H9 (cell line): ENCODE results near the gene SPTBN1. TPM values are rescaled to one million over a fixed set of nuclear protein-coding genes. Genes with fewer than 3 reads are reported as not detected.

Experiments used
- DNase-seq: peaks from one replicate; pipeline ENCODE4 v3.0.0-alpha.2; 2017
- H2AFZ ChIP-seq: one replicate; pipeline ENCODE4 v1.6.1; 2013; ENCODE audit warnings: mild to moderate bottlenecking, low read length, control low read depth, moderate library complexity
- H2AK5ac ChIP-seq: 2 replicates; pipeline ENCODE4 v1.6.1; 2013; ENCODE audit warnings: low read length, control low read depth, mixed read lengths; ENCODE audit not compliant: insufficient read length
- H2BK120ac ChIP-seq: one replicate; pipeline ENCODE4 v1.6.1; 2013; ENCODE audit warnings: low read depth, mild to moderate bottlenecking, low read length, control low read depth, inconsistent platforms; ENCODE audit not compliant: poor library complexity, severe bottlenecking
- H2BK12ac ChIP-seq: 2 replicates; pipeline ENCODE4 v1.6.1; 2013; ENCODE audit warnings: low read length, control low read depth, mixed read lengths, low read depth; ENCODE audit not compliant: insufficient read length
- H2BK15ac ChIP-seq: 2 replicates; pipeline ENCODE4 v1.6.1; 2013; ENCODE audit warnings: low read depth, low read length, control low read depth
- H2BK20ac ChIP-seq: one replicate; pipeline ENCODE4 v1.6.1; 2013; ENCODE audit warnings: low read depth, mild to moderate bottlenecking, low read length, control low read depth, inconsistent platforms; ENCODE audit not compliant: poor library complexity, severe bottlenecking
- H2BK5ac ChIP-seq: 2 replicates; pipeline ENCODE4 v1.6.1; 2013; ENCODE audit warnings: low read length, control low read depth, mixed read lengths; ENCODE audit not compliant: insufficient read length
- H3K14ac ChIP-seq: 2 replicates; pipeline ENCODE4 v1.6.1; 2013; ENCODE audit warnings: low read length, control low read depth; ENCODE audit not compliant: insufficient read depth
- H3K18ac ChIP-seq: 2 replicates; pipeline ENCODE4 v1.6.1; 2013; ENCODE audit warnings: low read depth, mild to moderate bottlenecking, mixed read lengths, low read length, control low read depth; ENCODE audit not compliant: insufficient read length
- H3K23ac ChIP-seq: 2 replicates; pipeline ENCODE4 v1.6.1; 2013; ENCODE audit warnings: low read length, control low read depth, mixed read lengths, low read depth; ENCODE audit not compliant: insufficient read length
- H3K23me2 ChIP-seq: 2 replicates; pipeline ENCODE4 v1.6.1; 2013; ENCODE audit warnings: low read depth, mild to moderate bottlenecking, mixed read lengths, low read length, control low read depth; ENCODE audit not compliant: insufficient read length, poor library complexity, severe bottlenecking
- H3K27ac ChIP-seq: 2 replicates; pipeline ENCODE4 v1.5.1; 2013; ENCODE audit warnings: low read length, control low read depth, mixed read lengths, low read depth; ENCODE audit not compliant: insufficient read length
- H3K27me3 ChIP-seq: 2 replicates; pipeline ENCODE4 v1.6.1; 2013; ENCODE audit warnings: low read length, control low read depth, inconsistent platforms; ENCODE audit not compliant: insufficient read depth
- H3K4ac ChIP-seq: 2 replicates; pipeline ENCODE4 v1.6.1; 2013; ENCODE audit warnings: low read depth, mild to moderate bottlenecking, control low read depth, inconsistent platforms, low read length, moderate library complexity
- H3K4me1 ChIP-seq: 2 replicates; pipeline ENCODE4 v1.6.1; 2013; ENCODE audit warnings: low read length, control low read depth, inconsistent platforms; ENCODE audit not compliant: insufficient read depth
- H3K4me2 ChIP-seq: 2 replicates; pipeline ENCODE4 v1.6.1; 2013; ENCODE audit warnings: low read length, control low read depth, mixed read lengths; ENCODE audit not compliant: insufficient read length, insufficient read depth
- H3K56ac ChIP-seq: 2 replicates; pipeline ENCODE4 v1.6.1; 2013; ENCODE audit warnings: low read depth, mild to moderate bottlenecking, mixed read lengths, low read length, control low read depth; ENCODE audit not compliant: insufficient read length
- H3K79me1 ChIP-seq: 2 replicates; pipeline ENCODE4 v1.6.1; 2013; ENCODE audit warnings: low read depth, mild to moderate bottlenecking, moderate library complexity, low read length, control low read depth, inconsistent platforms; ENCODE audit not compliant: insufficient read depth, poor library complexity, severe bottlenecking
- H3K79me2 ChIP-seq: 2 replicates; pipeline ENCODE4 v1.6.1; 2013; ENCODE audit warnings: low read length, control low read depth, inconsistent platforms; ENCODE audit not compliant: insufficient read depth
- H3K9ac ChIP-seq: 2 replicates; pipeline ENCODE4 v1.6.1; 2013; ENCODE audit warnings: low read length, control low read depth, mixed read lengths; ENCODE audit not compliant: insufficient read length; ENCODE audit errors: extremely low read depth
- H3K9me3 ChIP-seq: one replicate; pipeline ENCODE4 v1.6.1; 2013; ENCODE audit warnings: low read depth, low read length, inconsistent platforms; ENCODE audit not compliant: control insufficient read depth
- H3T11ph ChIP-seq: one replicate; pipeline ENCODE4 v1.6.1; 2013; ENCODE audit warnings: mild to moderate bottlenecking, low read length, control low read depth, inconsistent platforms
- H4K20me1 ChIP-seq: one replicate; pipeline ENCODE4 v1.6.1; 2013; ENCODE audit not compliant: control insufficient read depth, insufficient read length, insufficient read depth
- H4K5ac ChIP-seq: 2 replicates; pipeline ENCODE4 v1.6.1; 2013; ENCODE audit warnings: low read depth, mild to moderate bottlenecking, mixed read lengths, low read length, control low read depth; ENCODE audit not compliant: insufficient read length
- H4K8ac ChIP-seq: replicated peaks from 2 replicates; pipeline ENCODE4 v1.6.1; 2013; ENCODE audit warnings: low read length, control low read depth, mixed read lengths, low read depth; ENCODE audit not compliant: insufficient read length
- H4K91ac ChIP-seq: 2 replicates; pipeline ENCODE4 v1.6.1; 2013; ENCODE audit warnings: low read depth, mild to moderate bottlenecking, moderate library complexity, mixed read lengths, low read length, control low read depth; ENCODE audit not compliant: insufficient read length
- H3K27ac Mint-ChIP-seq, 3 experiments: 2 replicates in 2 of 3; 3 replicates in 1 of 3; pipeline ENCODE4 v1.8.0; 2020 to 2021; ENCODE audit warnings: mixed read lengths in 3 of 3, mild to moderate bottlenecking in 1 of 3, moderate library complexity in 1 of 3
- H3K27me3 Mint-ChIP-seq: 2 replicates; pipeline ENCODE4 v1.8.0; 2021; ENCODE audit warnings: low read depth, mild to moderate bottlenecking, moderate library complexity, mixed read lengths
- H3K36me3 Mint-ChIP-seq, 3 experiments: 2 replicates in 2 of 3; 3 replicates in 1 of 3; pipeline ENCODE4 v1.8.0; 2020 to 2021; ENCODE audit warnings: low read depth in 3 of 3, mixed read lengths in 3 of 3; ENCODE audit not compliant: insufficient read depth in 1 of 3
- H3K4me1 Mint-ChIP-seq, 2 experiments: 2 replicates each; pipeline ENCODE4 v1.8.0; 2020; ENCODE audit warnings: mixed read lengths in 2 of 2
- H3K4me3 Mint-ChIP-seq, 2 experiments: 2 replicates in 1 of 2; 3 replicates in 1 of 2; pipeline ENCODE4 v1.8.0; 2020 to 2021; ENCODE audit warnings: mild to moderate bottlenecking in 2 of 2, mixed read lengths in 2 of 2, moderate library complexity in 1 of 2
- H3K9me3 Mint-ChIP-seq, 2 experiments: 2 replicates in 1 of 2; 3 replicates in 1 of 2; pipeline ENCODE4 v1.8.0; 2020; ENCODE audit warnings: mild to moderate bottlenecking in 2 of 2, mixed read lengths in 2 of 2, moderate library complexity in 1 of 2
- WGBS: extraction: QIAGEN DNeasy Blood & Tissue Kit; methylation state at CpG from one replicate; pipeline ENCODE4 v1.1.7; 2013; ENCODE audit warnings: missing lambda C conversion rate, low lambda C conversion rate, mixed read lengths; ENCODE audit not compliant: insufficient read length; ENCODE audit errors: extremely low coverage; 5-methylcytosine and 5-hydroxymethylcytosine counted together
- total RNA-seq: library from RNA; stranded (reverse); gene quantifications from 2 replicates; pipeline ENCODE4 v1.2.1, GENCODE V29; 2021
- TF ChIP-seq, protein P1 (sequence below): fragments of 200-600 bp; sonication (generic); conservative IDR thresholded peaks from 3 replicates; pipeline ENCODE4 v1.8.0; 2021; ENCODE audit warnings: antibody characterized with exemption, mild to moderate bottlenecking

The SPTBN1 gene
- total RNA-seq, 1 experiment from 2014 or later: 164 TPM

GRCh38 chr2:54419855-54420523 is 36.1 kb upstream of the SPTBN1 start:
- no peak overlapping the region for H4K91ac ChIP-seq
- no peak overlapping the region for H4K8ac ChIP-seq
- H2BK12ac ChIP-seq: no peak overlapping the region
- no peaks in the 10 kb centered on the region for H3K9me3 ChIP-seq
- Mint-ChIP-seq H3K9me3 (peaks cover 0 to 6% of the 10 kb centered on the region in 2 experiments; a peak in 1 of 5 replicates), H3K4me3 (no peak overlapping the region), H3K27ac (no peak overlapping the region), H3K36me3 (peaks cover 0 to 1% (median 0%) of the 10 kb centered on the region in 3 experiments; a peak in 1 of 7 replicates), H3K27me3 (no peaks in the 10 kb centered on the region), H3K4me1 (peaks cover 6 to 12% of the 10 kb centered on the region in 2 experiments)
- no peak overlapping the region for H3K9ac ChIP-seq
- H2BK5ac ChIP-seq: no peak overlapping the region
- H3T11ph ChIP-seq: no peak overlapping the region
- WGBS: no CpG with 5 or more reads among the region's 9 CpGs
- no peaks in the 10 kb centered on the region for H4K20me1 ChIP-seq
- H3K4me2 ChIP-seq: no peak overlapping the region
- no peaks in the 10 kb centered on the region for H3K79me1 ChIP-seq
- H3K27me3 ChIP-seq: no peaks in the 10 kb centered on the region
- H3K14ac ChIP-seq: no peak overlapping the region
- TF ChIP-seq, protein P1, sequence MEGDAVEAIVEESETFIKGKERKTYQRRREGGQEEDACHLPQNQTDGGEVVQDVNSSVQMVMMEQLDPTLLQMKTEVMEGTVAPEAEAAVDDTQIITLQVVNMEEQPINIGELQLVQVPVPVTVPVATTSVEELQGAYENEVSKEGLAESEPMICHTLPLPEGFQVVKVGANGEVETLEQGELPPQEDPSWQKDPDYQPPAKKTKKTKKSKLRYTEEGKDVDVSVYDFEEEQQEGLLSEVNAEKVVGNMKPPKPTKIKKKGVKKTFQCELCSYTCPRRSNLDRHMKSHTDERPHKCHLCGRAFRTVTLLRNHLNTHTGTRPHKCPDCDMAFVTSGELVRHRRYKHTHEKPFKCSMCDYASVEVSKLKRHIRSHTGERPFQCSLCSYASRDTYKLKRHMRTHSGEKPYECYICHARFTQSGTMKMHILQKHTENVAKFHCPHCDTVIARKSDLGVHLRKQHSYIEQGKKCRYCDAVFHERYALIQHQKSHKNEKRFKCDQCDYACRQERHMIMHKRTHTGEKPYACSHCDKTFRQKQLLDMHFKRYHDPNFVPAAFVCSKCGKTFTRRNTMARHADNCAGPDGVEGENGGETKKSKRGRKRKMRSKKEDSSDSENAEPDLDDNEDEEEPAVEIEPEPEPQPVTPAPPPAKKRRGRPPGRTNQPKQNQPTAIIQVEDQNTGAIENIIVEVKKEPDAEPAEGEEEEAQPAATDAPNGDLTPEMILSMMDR: no peak
- H2BK120ac ChIP-seq: no peak overlapping the region
- no peak overlapping the region for H3K23ac ChIP-seq
- no peak overlapping the region for H4K5ac ChIP-seq
- H2AK5ac ChIP-seq: no peak overlapping the region
- H3K27ac ChIP-seq: no peak overlapping the region
- no peak overlapping the region for H2AFZ ChIP-seq
- no peak overlapping the region for H3K56ac ChIP-seq
- no peaks in the 10 kb centered on the region for H3K79me2 ChIP-seq
- H3K4ac ChIP-seq: no peak overlapping the region
- H2BK15ac ChIP-seq: no peak overlapping the region
- H3K4me1 ChIP-seq: peaks cover 3% of the 10 kb centered on the region; the same call in 1 of the 2 replicates
- H2BK20ac ChIP-seq: no peak overlapping the region
- no peak overlapping the region for H3K18ac ChIP-seq
- no peak for DNase-seq
- H3K23me2 ChIP-seq: no peaks in the 10 kb centered on the region
